T47D (cell line): ENCODE results near the gene HMG20B.

ENCODE experiments used
- DNase-seq, 2 experiments: peaks; one replicate each; pipeline versions ENCODE4 v3.0.0 to v3.0.0-alpha.2; 2011 to 2012; ENCODE audit warnings: low read depth in 1 of 2, low spot score in 1 of 2
- JUND ChIP-seq: IDR thresholded peaks from 2 replicates; pipeline ENCODE4 v1.6.1; 2012; ENCODE audit warnings: low read depth
- in situ Hi-C: cut with HindIII; loops from 2 replicates; pipeline ENCODE4 v1.10.0; 2016; ENCODE audit warnings: low sequenced_read_pairs, low pct_unique_long_range_greater_than_20kb

The HMG20B gene

DNA sequence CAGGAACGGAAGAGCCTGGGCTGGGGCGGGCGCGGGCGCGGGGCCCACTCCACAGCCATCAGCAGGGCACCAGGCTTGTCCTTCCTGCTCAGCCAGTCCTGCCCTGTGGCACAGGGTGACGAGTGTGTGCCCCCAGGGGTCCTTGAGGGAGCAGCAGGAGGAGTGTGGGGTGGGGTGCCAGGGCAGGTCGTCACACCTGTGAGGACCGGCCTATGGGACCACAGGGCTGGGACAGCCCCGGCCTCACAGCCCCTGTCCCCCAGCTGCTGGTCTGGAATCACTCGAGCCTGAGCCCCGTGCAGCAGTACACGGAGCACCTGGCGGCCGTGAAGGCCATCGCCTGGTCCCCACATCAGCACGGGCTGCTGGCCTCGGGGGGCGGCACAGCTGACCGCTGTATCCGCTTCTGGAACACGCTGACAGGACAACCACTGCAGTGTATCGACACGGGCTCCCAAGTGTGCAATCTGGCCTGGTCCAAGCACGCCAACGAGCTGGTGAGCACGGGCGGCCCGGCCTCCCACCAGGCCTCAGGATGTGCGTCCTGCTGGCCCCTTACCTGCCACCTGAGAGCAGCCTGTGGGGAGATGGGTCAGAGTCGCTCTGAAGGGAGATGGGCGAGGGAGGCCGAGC, 40.5 kb upstream of the HMG20B start:
- in situ Hi-C loops: no loop called here
- DNase-seq: no peak
- TF ChIP-seq JUND: no peak

DNA sequence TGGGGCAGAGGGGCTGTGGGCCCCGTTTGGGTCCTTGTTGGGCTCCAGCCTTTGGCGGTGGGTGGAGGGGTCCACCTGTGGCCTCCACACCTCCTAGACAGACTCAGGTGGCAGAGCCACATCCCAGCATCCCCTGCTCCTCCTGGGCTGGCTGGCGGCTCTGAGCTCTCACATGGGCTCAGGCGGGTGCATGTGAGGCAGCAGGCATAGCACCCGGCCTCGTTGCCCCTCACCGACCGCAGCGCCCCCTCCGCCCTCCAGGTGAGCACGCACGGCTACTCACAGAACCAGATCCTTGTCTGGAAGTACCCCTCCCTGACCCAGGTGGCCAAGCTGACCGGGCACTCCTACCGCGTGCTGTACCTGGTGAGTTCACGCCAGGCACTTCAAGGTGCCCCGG, 39.7 kb upstream of the HMG20B start:
- in situ Hi-C loops: no loop called here
- no peak for DNase-seq
- TF ChIP-seq JUND: no peak

DNA sequence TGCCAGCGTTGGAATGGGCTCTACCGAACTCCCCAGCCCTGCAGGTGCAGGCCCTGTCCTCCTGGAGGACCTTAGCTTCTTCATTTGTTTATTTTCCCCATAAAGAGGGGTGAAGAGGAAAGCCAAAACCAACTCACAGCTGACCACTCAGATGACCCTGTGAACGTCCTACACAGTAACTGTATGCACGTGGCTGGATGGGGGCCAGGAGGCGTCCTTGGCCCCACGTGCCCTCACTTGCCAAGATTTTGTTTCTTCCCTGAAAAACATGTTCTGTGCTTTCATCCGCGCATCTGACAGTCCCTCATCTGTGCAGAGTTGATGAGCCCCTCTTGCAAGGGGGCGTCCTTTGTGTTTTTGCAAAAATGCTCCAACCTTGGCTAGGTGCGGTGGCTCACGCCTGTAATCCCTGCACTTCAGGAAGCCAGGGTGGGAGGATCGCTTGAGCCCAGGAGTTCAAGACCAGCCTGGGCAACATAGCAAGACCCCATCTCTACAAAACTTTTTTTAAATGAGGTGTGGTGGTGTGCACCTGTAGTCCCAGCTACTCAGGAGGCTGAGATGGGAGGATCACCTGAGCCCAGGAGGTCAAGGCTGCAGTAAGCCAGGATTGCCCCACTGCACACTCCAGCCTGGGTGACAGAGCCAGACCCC, 39.1 kb upstream of the HMG20B start:
- no peak for TF ChIP-seq JUND
- in situ Hi-C loops: no loop called here
- no peak for DNase-seq

DNA sequence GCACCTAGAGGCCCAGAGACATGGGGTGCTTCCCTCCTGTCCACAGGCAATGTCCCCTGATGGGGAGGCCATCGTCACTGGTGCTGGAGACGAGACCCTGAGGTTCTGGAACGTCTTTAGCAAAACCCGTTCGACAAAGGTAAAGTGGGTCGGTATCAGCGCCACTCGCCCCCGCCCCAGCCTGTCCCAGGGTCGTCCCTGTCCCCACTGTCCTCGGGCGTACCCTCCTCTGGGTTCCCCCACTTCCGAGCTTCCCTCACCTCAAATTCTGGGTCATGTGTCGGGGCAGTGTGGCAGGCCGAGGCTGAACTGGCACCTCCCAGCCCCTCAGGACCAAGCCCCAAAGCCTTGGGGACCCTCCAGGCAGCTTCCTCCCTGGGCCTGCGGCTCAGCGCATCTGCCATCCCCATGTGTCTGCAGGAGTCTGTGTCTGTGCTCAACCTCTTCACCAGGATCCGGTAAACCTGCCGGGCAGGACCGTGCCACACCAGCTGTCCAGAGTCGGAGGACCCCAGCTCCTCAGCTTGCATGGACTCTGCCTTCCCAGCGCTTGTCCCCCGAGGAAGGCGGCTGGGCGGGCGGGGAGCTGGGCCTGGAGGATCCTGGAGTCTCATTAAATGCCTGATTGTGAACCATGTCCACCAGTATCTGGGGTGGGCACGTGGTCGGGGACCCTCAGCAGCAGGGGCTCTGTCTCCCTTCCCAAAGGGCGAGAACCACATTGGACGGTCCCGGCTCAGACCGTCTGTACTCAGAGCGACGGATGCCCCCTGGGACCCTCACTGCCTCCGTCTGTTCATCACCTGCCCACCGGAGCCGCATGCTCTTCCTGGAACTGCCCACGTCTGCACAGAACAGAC, 38.1 kb upstream of the HMG20B start:
- DNase-seq: no peak
- TF ChIP-seq JUND: no peak
- in situ Hi-C loops: no loop called here

DNA sequence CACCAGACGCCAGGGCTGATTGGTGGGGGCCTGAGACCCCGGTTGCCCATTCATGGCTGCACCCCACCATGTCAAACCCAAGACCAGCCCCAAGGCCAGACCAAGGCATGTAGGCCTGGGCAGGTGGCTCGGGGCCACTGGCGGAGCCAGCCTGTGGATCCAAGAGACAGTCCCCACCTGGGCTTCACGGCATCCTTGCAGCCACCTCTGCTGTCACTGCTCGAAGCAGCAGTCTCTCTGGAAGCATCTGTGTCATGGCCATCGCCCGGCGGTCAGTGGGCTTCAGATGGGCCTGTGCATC, 37.6 kb upstream of the HMG20B start:
- in situ Hi-C loops: no loop called here
- no peak for DNase-seq
- TF ChIP-seq JUND: no peak

DNA sequence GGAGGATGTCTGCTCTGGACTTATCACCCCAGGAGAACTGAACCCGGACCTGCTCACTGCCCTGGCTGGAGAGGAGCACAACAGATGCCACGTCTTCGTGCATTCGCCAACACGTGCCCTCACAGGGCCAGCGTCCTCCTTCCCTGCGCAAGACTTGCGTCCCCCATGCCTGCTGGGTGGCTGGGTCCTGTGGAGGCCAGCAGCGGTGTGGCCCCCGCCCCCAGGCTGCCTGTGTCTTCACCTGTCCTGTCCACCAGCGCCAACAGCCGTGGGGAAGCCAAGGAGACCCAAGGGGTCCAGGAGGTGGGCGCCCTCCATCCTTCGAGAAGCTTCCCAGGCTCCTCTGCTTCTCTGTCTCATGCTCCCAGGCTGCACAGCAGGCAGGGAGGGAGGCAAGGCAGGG, 37.2 kb upstream of the HMG20B start:
- in situ Hi-C loops: no loop called here
- TF ChIP-seq JUND: no peak
- no peak for DNase-seq

DNA sequence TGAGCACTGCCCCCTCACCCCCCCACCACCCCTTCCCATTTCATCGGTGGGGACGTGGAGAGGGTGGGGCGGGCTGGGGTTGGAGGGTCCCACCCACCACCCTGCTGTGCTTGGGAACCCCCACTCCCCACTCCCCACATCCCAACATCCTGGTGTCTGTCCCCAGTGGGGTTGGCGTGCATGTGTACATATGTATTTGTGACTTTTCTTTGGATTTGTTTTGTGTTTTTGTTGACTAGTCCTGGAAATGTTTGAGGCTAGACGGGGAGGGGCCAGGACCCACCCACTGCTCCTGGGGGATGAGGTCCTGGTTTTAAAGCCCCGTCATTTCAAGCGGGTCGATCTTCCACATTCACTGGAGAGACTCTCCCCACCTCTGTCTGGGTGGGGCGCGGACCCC, 36.8 kb upstream of the HMG20B start:
- in situ Hi-C loops: no loop called here
- no peak for DNase-seq
- TF ChIP-seq JUND: no peak

DNA sequence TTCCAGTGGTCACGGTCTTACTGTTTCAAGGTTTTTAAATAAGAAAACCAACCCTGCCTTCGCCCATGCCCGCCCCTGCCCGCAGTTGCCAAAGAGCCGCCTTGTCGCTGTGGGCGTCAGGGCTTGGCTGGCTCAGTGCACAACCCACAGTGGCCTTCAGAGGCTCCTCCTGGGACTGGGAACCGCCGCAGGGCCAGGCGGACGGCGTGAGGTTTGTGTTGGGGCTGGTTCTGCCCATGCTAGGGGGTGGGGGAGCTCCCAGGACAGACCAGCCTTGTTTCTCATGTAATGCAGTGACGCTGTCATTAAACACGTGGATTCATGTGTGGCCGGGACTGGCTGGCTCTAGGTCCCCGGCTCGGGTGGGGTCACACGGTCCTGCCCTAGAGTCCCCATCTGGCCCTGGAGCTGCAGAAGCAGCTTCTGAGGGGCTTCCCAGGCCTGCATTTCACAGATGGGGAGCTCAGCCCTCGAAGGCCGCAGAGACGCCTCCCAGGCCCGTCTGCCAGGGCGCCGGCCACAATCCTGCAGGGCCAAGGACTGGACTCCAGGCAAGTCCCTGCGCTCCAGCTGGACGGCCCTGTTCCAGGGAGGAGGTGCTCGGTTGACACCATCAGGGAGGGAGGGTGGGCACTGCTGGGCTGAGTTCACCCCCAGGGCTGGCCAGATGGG, 36.2 kb upstream of the HMG20B start:
- DNase-seq: no peak
- in situ Hi-C loops: no loop called here
- no peak for TF ChIP-seq JUND

DNA sequence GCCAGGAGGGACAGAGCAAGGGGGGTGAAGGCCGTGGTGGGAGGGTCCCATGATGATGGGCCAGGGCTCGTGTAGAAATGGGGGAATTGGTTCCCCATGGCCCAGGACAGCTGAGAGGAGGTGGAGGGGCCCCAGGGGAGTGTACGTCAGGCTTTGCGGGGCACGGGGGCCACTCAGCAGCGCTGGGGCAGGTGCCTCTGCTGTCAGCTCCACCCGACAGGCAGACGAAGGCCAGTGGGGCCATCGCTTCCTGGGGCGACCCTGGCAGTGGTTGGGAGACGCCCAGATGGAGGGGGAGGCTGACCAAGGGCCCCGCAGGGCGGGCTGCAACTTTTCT, 35.7 kb upstream of the HMG20B start:
- DNase-seq: no peak
- TF ChIP-seq JUND: no peak
- in situ Hi-C loops: no loop called here

DNA sequence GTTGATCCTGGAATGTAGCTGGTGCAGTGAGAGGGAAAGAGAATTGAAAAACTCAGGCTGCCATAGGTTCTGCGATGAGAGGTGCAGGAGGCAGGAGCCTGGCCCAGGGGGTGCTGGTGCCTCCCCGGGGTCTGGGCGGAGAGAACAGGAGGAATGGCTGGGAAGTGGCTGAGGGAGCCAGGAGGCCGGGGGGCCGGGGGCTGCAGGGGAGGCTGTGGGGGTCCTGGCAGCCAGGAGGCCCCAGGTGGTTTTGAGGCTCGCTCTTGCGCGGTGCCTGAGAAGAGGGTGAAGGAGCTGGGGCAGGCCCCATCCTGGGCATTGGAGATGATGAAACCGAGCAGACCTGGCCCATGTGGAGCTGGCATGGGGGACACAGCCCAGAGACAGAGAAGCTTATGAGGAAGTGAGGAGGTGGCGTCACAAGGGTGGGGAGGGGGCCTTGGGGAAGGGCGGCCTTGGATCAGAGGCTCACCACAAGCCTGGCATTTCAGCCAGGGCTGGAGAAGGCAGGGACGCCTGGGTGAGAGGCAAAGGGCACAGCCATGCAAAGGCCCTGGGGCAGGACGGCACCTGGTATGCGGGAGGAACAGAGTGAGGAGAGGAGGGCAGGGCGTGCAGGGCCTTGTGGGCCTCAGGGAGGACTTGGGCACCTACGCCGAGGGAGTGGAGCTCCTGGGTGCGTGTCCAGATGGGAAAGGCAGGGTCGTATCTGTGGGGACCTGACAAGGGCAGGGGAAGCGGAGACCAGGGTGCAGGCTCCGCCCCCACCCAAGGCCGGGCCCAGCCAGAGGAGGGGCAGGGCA, 35.1 kb upstream of the HMG20B start:
- in situ Hi-C loops: no loop called here
- no peak for TF ChIP-seq JUND
- DNase-seq: no peak

DNA sequence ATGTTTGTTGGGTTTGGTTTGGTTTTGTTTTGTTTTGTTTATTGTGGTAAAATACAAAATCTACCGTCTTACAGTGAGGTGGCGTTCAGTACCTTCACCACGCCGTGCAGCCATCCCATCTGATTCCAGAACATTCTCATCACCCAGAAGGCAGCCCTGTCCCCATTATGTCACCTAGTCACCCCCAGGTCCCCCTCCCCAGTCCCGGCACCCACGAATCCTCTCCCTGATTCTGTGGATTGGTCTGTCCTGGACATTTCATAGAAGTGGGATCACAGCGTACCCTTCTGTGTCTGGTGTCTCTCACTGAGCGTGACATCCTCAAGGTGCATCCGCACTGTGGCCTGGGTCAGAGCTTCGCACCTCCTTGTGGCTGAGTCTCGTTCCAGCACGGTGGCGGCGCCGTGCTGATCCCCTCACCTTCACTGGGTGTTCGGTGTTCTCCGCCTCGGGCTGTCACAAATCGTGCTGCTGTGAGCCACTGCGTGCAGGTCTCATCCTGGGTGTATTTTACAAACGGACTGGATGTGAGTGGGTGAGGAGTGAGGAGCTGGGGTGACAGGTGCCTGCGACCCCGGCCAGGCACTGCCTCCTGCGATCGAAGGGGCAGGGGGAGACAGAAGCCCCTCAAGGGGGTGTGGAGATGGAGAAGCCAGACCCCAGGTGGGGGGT, 34.4 kb upstream of the HMG20B start:
- DNase-seq: no peak
- in situ Hi-C loops: no loop called here
- no peak for TF ChIP-seq JUND
